GM21717 (cell line): ENCODE measurements around the gene KIF1B.
"Not testable (repeated sequence)": the region's sequence is repeated elsewhere in the genome, so short reads cannot be mapped to it uniquely, and the experiment has no call there.

Experiments
- ATAC-seq: cut with Tn5 transposase; IDR thresholded peaks from one replicate; pipeline ENCODE4 v1.9.1; 2021; ENCODE audit warnings: mild to moderate bottlenecking, moderate library complexity; ENCODE audit not compliant: unreplicated experiment

KIF1B gene

DNA sequence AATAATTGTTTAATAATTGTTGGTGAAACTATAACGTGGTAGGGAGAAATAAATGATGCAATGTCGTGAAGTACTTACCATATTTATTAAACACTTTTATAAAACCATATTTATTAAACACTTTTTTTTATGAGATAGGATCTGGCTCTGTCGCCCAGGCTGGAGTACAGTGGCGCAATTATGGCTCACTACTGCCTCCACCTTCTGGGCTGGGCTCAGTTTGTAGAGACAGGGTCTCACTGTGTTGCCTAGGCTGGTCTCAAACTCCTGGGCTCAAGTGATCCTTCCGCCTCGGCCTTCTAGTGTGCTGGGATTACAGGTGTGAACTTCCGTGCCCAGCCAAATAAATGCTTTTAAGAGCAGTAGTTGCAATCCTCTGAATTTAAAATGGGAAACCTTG lies 112.5 kb downstream of the KIF1B start:
- ATAC-seq: no peak

- ATAC-seq: no peak
Observed at GRCh38 chr1:10324627-10325026, 114.3 kb downstream of the KIF1B start.

DNA sequence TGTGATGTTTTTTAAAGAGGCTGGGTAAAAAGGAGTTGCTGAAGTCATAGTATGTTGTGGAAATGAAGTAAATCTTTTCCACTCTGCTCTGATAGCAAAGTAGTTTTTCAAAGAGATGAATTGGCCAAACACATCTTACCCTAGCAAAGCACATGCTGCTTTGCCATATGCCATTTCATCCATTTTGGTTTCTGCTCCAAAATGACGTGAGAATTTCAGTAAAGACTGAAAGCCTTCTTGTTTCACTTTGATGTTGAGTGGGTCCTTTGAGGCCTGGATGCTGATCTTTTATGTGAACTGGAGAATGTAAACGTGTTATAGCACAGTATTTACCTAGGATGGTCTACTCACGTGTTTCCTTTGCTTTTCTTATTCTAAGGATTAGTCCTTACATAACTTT lies 115.2 kb downstream of the KIF1B start:
- ATAC-seq: no peak

DNA sequence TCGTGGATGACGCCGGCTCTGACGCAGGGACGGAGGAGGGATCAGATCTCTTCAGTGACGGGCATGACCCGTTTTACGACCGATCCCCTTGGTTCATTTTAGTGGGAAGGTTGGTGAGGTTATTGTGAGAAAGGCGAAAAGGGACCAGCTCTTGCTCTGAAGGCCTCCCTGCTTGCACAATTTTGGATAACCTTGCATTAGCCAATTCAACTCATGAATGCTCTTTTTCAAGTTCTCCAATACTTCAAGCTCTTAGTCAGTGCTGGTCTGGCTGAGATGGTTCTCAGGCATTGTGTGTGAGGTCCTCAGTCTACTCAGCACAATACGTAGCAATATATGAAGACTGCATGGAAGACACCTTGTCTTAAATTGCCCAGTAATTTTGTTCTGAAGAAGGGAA lies 115.9 kb downstream of the KIF1B start:
- no peak for ATAC-seq

- no peak for ATAC-seq
Observed at GRCh38 chr1:10328180-10328963, 118.0 kb downstream of the KIF1B start.

DNA sequence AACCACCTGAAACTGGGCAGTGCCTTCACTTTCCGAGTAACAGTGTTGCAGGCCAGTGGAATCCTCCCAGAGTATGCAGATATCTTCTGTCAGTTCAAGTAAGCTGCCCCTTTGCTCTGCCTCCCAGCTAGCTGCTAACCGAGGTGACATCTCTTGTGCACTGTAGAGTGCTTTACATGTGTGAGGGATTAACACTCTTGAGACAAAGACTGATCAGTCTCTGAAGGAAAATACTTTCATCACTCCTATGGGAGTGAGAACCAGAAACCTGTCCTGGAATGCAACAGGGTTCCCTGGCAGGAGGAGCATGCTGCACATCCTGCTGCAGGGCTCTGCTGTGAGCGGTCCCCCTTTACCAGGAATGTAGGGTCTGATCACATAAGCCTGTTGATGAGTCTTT lies 127.1 kb downstream of the KIF1B start:
- no peak for ATAC-seq

DNA sequence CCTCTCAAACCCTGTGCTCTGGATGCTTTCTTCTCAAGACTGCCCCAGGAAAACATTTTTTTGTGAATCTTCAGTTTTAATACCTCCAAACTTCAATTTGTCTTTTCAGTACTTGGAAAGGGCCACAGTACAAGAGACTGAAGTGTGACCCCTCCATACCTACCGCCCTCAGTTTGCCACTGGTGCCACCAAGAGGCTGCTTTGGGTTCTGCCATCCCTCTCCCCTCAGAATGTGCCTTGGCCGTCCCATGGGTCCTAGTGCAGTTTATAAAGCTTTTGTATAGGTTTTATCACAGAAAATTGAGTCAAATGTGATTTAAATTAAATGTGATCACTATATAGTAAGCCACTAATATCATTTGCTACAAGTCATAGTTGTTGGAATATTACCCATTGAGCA lies 127.7 kb downstream of the KIF1B start:
- no peak for ATAC-seq

DNA sequence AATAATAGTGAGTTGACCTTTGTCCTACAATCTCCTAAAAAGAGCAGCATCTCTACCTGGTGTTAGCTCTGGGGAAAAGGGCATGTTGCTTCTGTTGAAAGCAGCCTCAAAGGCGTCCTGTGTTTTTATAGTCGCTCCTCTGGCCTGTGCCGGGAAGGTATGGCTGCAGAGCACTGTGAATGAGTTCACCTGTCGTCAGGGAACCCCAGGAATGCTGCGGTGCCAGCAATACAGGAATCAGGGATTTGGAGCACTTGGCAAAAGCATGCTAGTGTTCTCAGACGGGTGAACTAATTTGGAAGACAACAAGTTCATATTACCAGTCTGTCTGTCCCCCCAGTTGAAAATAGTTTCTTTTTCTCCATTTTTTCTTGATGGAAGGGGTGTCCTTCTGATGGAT lies 128.2 kb downstream of the KIF1B start:
- no peak for ATAC-seq

GRCh38 chr1:10339036-10339567 lies 128.7 kb downstream of the KIF1B start:
- ATAC-seq: no peak

DNA sequence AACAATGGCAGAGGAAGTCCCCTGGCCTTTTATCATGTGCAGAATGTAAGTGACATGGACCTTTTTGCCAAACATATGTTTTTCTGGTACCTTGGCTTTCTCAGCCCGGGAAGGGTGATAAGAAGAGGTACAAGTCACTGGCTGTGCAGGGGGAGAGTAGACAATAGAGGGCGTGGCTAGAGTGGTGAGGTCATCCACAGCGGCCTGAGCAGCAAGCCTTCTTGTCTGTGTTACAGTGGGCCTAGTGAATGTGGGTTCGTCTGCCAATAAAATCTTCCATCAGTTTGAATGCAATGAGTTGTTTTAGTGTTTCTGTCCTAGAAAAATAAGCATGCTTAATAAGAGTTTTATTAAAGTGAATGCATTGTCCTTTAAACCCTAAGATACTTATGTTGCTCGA lies 129.4 kb downstream of the KIF1B start:
- no peak for ATAC-seq

DNA sequence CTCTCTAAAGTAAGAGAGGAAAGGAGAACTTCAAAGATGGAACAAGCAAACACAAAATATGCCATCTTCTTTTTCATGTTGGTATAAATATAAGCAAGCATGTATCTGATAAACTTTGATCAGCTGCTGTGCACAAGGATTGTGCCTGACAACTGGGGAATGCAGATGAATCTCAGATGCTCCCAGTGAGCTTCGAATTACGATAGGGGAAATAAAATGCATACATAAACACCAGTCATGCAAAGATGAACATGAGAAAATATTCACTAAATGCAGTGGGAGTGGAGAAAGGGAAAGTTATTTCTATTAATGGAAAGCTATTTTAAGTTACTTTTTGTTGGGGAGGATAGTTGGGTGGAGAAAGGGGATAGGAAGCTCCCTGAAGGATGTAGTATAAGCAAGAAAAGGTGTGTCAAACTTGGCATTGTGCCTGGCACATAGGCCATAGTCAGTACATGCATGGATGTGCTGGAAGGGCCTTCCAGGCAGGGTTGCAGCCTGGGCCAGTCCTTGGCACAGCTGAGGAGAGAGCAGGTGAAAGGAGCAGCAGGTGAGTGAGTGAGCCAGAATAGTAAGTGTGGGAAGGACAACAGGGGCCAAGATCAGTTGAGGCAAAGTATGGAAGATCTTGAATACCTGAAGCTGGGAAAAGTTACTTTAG lies 130.7 kb downstream of the KIF1B start:
- ATAC-seq: no peak

DNA sequence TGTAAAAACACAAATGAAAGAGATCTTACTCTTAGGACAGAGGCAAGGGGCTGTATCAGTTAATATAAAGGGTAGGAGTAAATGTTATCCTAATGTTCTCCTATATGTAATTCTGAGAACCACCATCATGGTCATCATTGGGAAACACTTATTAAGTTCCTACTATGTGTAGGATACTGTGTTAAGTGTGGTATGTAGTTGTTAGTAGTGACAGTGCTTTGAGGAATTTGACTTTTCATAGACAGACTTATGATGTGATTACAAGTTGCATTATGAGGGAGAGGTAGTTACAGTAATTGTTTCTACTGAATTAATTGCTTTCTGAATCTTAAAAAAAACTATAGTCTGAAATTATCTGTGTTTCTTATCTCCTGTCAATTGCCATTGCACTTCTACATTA lies 136.7 kb downstream of the KIF1B start:
- no peak for ATAC-seq

DNA sequence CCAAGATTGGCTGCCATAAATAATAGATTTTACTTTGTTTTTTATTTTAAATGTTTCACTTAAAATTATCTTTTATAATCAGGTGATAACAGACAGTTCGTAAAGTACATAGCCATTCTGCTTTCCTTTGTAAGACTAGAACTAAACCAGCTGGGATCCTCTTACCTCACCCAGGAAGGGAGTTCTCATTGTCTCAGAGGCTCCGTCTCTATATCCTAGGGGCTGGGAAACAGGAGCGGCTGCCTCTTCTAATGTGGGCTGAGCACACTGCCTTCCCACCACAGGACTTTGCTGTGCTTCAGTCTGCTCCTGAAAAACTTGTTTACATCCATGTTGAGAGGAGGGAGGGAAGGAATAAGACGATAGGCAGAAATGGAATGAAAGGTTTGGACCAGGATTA lies 142.9 kb downstream of the KIF1B start:
- no peak for ATAC-seq

DNA sequence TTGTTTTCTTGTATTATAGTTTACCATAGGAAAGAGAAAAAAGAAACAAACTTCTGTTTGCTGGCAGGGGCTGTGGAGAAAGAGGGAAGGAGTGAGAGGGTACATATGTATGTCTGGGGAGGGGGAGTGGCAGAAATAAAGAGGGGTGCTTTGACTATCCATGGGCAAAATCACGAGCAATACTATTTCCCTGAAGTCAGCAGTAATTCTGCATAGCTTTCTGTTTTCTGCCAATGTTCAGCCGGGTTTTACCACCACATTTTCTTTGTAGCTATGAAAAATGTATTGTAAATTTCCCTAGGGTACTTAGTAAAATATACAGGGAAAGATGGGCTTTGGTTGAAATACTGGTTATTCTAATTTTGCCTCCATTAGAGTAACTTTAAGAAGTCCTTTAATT lies 143.3 kb downstream of the KIF1B start:
- no peak for ATAC-seq

GRCh38 chr1:10360045-10360444 lies 149.7 kb downstream of the KIF1B start:
- no peak for ATAC-seq

DNA sequence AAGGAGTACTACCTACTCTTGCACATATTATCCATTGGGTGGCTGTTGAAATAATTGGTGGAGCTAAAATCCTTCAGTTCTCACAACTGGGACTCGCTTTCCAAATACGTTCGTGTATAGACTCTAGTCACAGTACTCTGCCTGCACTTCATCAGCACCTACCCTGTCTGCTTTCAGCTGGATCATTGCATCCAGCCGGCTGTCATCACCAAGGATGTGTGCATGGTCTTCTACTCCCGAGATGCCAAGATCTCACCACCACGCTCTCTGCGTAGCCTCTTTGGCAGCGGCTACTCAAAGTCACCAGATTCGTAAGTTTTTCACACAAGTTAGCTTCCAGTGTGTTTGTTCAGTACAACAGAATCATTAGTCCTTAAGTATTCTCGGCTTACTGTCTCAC lies 151.1 kb downstream of the KIF1B start:
- ATAC-seq: no peak

- no peak for ATAC-seq
Observed at GRCh38 chr1:10368194-10368593, 157.8 kb downstream of the KIF1B start.

GRCh38 chr1:10374442-10374860 lies 164.1 kb downstream of the KIF1B start:
- no peak for ATAC-seq

GRCh38 chr1:10377365-10378029 lies 167.1 kb downstream of the KIF1B start:
- ATAC-seq: not testable (repeated sequence)

- ATAC-seq: no peak
Observed at GRCh38 chr1:10378081-10378841, 167.9 kb downstream of the KIF1B start.

GRCh38 chr1:10379101-10379620 lies 168.8 kb downstream of the KIF1B start:
- no peak for ATAC-seq
